GM12864 (cell line): ENCODE measurements around the gene CSH1.
"Not testable (repeated sequence)": the region's sequence is repeated elsewhere in the genome, so short reads cannot be mapped to it uniquely, and the experiment has no call there.

Experiments used
- DNase-seq: peaks from one replicate; pipeline ENCODE4 v3.0.0-alpha.2; 2011; ENCODE audit warnings: low read depth
- H3K4me3 ChIP-seq: 2 replicates; pipeline ENCODE4 v1.5.1; 2011; ENCODE audit warnings: mild to moderate bottlenecking, low read depth, low read length, control low read depth
- CTCF ChIP-seq: IDR thresholded peaks from 2 replicates; pipeline ENCODE4 v1.5.1; 2011; ENCODE audit warnings: low read depth, mild to moderate bottlenecking, moderate library complexity, low read length, control low read depth, inconsistent platforms; ENCODE audit errors: missing control alignments

CSH1 gene

GRCh38 chr17:63869491-63870291, 26.7 kb downstream of the CSH1 start:
- TF ChIP-seq CTCF, result peak; percentile 26
- not testable (repeated sequence) for DNase-seq, H3K4me3 ChIP-seq

- not testable (repeated sequence) for H3K4me3 ChIP-seq, DNase-seq
- peak; percentile 24 for TF ChIP-seq CTCF
Observed at GRCh38 chr17:63866625-63867024, 29.7 kb downstream of the CSH1 start.

- TF ChIP-seq CTCF, result no peak
Observed at GRCh38 chr17:63859257-63859656, 37.1 kb downstream of the CSH1 start.

GRCh38 chr17:63856425-63856824, 39.9 kb downstream of the CSH1 start:
- H3K4me3 ChIP-seq, DNase-seq: not testable (repeated sequence)

More at GRCh38 chr17:63859257-63859656, 37.1 kb downstream of the CSH1 start:
- no peak for DNase-seq
- no peak overlapping the region for H3K4me3 ChIP-seq

GRCh38 chr17:63855185-63855584, 41.2 kb downstream of the CSH1 start:
- DNase-seq, result no peak
- no peak overlapping the region for H3K4me3 ChIP-seq
- no peak for TF ChIP-seq CTCF

GRCh38 chr17:63854709-63855108, 41.7 kb downstream of the CSH1 start:
- no peak for TF ChIP-seq CTCF
- DNase-seq, result no peak
- no peak overlapping the region for H3K4me3 ChIP-seq

GRCh38 chr17:63853260-63853659, 43.1 kb downstream of the CSH1 start:
- DNase-seq, result no peak
- H3K4me3 ChIP-seq, result no peak overlapping the region
- TF ChIP-seq CTCF, result no peak
